Measurements from ENCODE around the gene DNAJB1. TPM values are rescaled to one million over a fixed set of nuclear protein-coding genes. Genes with fewer than 3 reads are reported as not detected.

Gene DNAJB1
- total RNA-seq, 1 experiment from 2014 or later, result 77.7 TPM

DNA sequence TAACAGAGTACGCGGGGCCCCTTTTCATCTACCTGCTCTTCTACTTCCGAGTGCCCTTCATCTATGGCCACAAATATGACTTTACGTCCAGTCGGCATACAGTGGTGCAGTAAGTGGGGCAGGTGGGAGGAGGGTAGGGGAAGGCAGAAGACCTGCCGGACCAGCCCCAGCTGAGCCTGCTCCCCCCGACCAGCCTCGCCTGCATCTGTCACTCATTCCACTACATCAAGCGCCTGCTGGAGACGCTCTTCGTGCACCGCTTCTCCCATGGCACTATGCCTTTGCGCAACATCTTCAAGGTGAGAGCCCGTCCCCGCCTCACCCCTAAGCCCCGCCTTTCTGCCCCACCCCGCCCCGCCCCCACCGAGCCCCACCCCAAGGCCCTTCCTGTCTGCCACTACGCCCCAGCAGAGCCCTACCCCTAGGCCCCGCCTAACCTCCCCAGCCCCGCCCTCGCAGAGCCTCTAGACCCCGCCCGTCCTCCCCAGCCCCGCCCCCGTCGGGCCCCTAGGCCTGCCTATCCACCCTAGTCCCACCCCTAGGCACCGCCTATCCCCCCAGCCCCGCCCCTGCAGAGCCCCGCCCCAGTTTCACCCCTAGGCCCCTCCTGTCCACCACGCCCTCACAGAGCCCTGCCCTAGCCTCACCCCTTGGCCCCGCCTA is 45.9 kb upstream of the DNAJB1 start:
- no peak overlapping the region for H2BK120ac ChIP-seq (ENCODE audit: low read depth, low read length, poor library complexity, severe bottlenecking)
- H3K4me3 Mint-ChIP-seq, result 0 out of 5 replicates have a peak overlapping the region, but pooled peaks of 1 of the 2 experiments have one; percentile 56
- peaks cover under 1% of the 10 kb centered on the region; the same call in 1 of the 2 replicates for H3K79me2 ChIP-seq (ENCODE audit: insufficient read depth, low read length)
- H3K18ac ChIP-seq (ENCODE audit: insufficient read length, low read depth, low read length), result no peak overlapping the region
- no peaks in the 10 kb centered on the region; the same call in 1 of the 2 replicates for H3K4me1 ChIP-seq (ENCODE audit: insufficient read depth, low read length)
- H4K20me1 ChIP-seq (ENCODE audit: control insufficient read depth, insufficient read depth, insufficient read length), result no peaks in the 10 kb centered on the region
- no peak overlapping the region for H3K4ac ChIP-seq (ENCODE audit: low read depth, low read length)
- H3K27ac Mint-ChIP-seq, result peak overlapping the region in 2 of 3 experiments; percentile 87 to 97; a peak in 5 of 7 replicates
- H2BK12ac ChIP-seq (ENCODE audit: insufficient read length, low read depth, low read length), result no peak overlapping the region
- H3K27me3 Mint-ChIP-seq (ENCODE audit: low read depth), result no peaks in the 10 kb centered on the region
- H3K23me2 ChIP-seq (ENCODE audit: insufficient read length, low read depth, low read length, poor library complexity, severe bottlenecking), result no peaks in the 10 kb centered on the region
- no peak overlapping the region for H3K27ac ChIP-seq (ENCODE audit: insufficient read length, low read depth, low read length)
- no peaks in the 10 kb centered on the region for H3K9me3 Mint-ChIP-seq
- no peak overlapping the region for H3K4me2 ChIP-seq (ENCODE audit: insufficient read depth, insufficient read length, low read length)
- no peak overlapping the region for H3K23ac ChIP-seq (ENCODE audit: insufficient read length, low read depth, low read length)
- H3K14ac ChIP-seq (ENCODE audit: insufficient read depth, low read length), result no peak overlapping the region
- H3K56ac ChIP-seq (ENCODE audit: insufficient read length, low read depth, low read length), result no peak overlapping the region
- H3K36me3 Mint-ChIP-seq (ENCODE audit: insufficient read depth in 1 of 3, low read depth in 3 of 3), result peaks cover 11 to 21% (median 13%) of the 10 kb centered on the region in 3 experiments; a peak in 6 of 7 replicates
- H3K4me1 Mint-ChIP-seq, result peaks cover 29 to 44% of the 10 kb centered on the region in 2 experiments
- H3K79me1 ChIP-seq (ENCODE audit: insufficient read depth, low read depth, low read length, poor library complexity, severe bottlenecking), result peaks cover 7% of the 10 kb centered on the region
- no peak overlapping the region for H4K5ac ChIP-seq (ENCODE audit: insufficient read length, low read depth, low read length)
- TF ChIP-seq, protein P1, sequence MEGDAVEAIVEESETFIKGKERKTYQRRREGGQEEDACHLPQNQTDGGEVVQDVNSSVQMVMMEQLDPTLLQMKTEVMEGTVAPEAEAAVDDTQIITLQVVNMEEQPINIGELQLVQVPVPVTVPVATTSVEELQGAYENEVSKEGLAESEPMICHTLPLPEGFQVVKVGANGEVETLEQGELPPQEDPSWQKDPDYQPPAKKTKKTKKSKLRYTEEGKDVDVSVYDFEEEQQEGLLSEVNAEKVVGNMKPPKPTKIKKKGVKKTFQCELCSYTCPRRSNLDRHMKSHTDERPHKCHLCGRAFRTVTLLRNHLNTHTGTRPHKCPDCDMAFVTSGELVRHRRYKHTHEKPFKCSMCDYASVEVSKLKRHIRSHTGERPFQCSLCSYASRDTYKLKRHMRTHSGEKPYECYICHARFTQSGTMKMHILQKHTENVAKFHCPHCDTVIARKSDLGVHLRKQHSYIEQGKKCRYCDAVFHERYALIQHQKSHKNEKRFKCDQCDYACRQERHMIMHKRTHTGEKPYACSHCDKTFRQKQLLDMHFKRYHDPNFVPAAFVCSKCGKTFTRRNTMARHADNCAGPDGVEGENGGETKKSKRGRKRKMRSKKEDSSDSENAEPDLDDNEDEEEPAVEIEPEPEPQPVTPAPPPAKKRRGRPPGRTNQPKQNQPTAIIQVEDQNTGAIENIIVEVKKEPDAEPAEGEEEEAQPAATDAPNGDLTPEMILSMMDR (conservative IDR thresholded peaks at IDR 0.05), result no peak
- H3T11ph ChIP-seq (ENCODE audit: low read length), result no peak overlapping the region
- no peak overlapping the region for H4K8ac ChIP-seq (replicated peaks; ENCODE audit: insufficient read length, low read depth, low read length)
- no peak overlapping the region for H3K9ac ChIP-seq (ENCODE audit: extremely low read depth, insufficient read length, low read length)
- H2BK15ac ChIP-seq (ENCODE audit: low read depth, low read length), result no peak overlapping the region
- H4K91ac ChIP-seq (ENCODE audit: insufficient read length, low read depth, low read length), result no peak overlapping the region
- peak; percentile 98 for DNase-seq
- no peak overlapping the region for H2AK5ac ChIP-seq (ENCODE audit: insufficient read length, low read length)
- H3K9me3 ChIP-seq (ENCODE audit: control insufficient read depth, low read depth, low read length), result no peaks in the 10 kb centered on the region
- H2BK20ac ChIP-seq (ENCODE audit: low read depth, low read length, poor library complexity, severe bottlenecking), result no peak overlapping the region
- H2BK5ac ChIP-seq (ENCODE audit: insufficient read length, low read length), result no peak overlapping the region
- no peaks in the 10 kb centered on the region for H3K27me3 ChIP-seq (ENCODE audit: insufficient read depth, low read length)
- no CpG with 5 or more reads among the region's 33 CpGs for WGBS (ENCODE audit: extremely low coverage, insufficient read length, low lambda C conversion rate)
- H2AFZ ChIP-seq (ENCODE audit: low read length), result no peak overlapping the region

All from H9 (cell line).